HepG2 (cell line): ENCODE data around the gene PKN2.

ENCODE experiments used
- EP300 ChIP-seq, 3 experiments: sonication (generic) in 1 of 3; formaldehyde crosslinking in 1 of 3; IDR thresholded peaks; 2 replicates each; pipeline versions ENCODE4 v1.5.1 to v1.6.1; 2011 to 2020; ENCODE audit warnings: low read depth in 2 of 3, low read length in 2 of 3, borderline replicate concordance in 1 of 3, improper control_type of control experiment in 1 of 3, mild to moderate bottlenecking in 1 of 3, missing genetic modification reagents in 1 of 3, moderate library complexity in 1 of 3
- FOXA1 ChIP-seq, 2 experiments: fragments of 450-650 bp in 1 of 2; sonication (generic) in 1 of 2; formaldehyde crosslinking in 1 of 2; IDR thresholded peaks; 2 replicates each; pipeline versions ENCODE4 v1.4.0 to v1.6.1; 2016 to 2020; ENCODE audit warnings: missing genetic modification reagents in 1 of 2
- JUN ChIP-seq: sonication (generic); formaldehyde crosslinking; IDR thresholded peaks from 2 replicates; pipeline ENCODE4 v1.4.0; 2020; ENCODE audit warnings: mild to moderate bottlenecking, missing genetic modification reagents
- POLR2A ChIP-seq, 2 experiments: IDR thresholded peaks; 2 replicates each; pipeline ENCODE4 v1.6.1; 2011; ENCODE audit warnings: low read depth in 2 of 2, low read length in 2 of 2, mild to moderate bottlenecking in 1 of 2, moderate library complexity in 1 of 2; ENCODE audit not compliant: insufficient read depth in 1 of 2
- POLR2AphosphoS5 ChIP-seq: IDR thresholded peaks from 2 replicates; pipeline ENCODE4 v1.6.1; 2012; ENCODE audit warnings: low read depth, low read length
- TAF1 ChIP-seq: sonication (generic); formaldehyde crosslinking; IDR thresholded peaks from 2 replicates; pipeline ENCODE4 v1.4.0; 2020; ENCODE audit warnings: missing genetic modification reagents
- ZNF33B ChIP-seq: sonication (generic); formaldehyde crosslinking; IDR thresholded peaks from 2 replicates; pipeline ENCODE4 v1.5.1; 2020; ENCODE audit warnings: mild to moderate bottlenecking, missing genetic modification reagents

DNA sequence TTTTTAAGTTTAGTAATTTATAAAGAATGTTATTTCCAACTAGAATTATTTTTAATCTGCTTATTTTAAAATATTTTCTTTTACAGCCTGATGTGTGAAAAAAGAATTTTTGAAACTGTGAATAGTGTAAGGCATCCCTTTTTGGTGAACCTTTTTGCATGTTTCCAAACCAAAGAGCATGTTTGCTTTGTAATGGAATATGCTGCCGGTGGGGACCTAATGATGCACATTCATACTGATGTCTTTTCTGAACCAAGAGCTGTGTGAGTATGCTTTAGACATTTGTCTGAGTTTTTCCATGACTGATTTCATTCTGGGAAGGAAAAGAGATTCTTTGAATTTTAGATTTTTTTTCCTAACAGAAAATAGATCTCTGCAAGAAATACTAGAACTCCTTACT is 129.4 kb downstream of the PKN2 start:
- TF ChIP-seq EP300 (IDR thresholded peaks at IDR 0.05; ENCODE audit: low read depth in 2 of 2, low read length in 2 of 2) (no peak), EP300 (CRISPR knock-in tag; IDR thresholded peaks at IDR 0.05; ENCODE audit: borderline replicate concordance) (no peak), FOXA1 (IDR thresholded peaks at IDR 0.05) (no peak), FOXA1 (CRISPR knock-in tag; IDR thresholded peaks at IDR 0.05) (peak; percentile 48), ZNF33B (no peak), POLR2A (IDR thresholded peaks at IDR 0.05; ENCODE audit: insufficient read depth in 1 of 2, low read depth in 2 of 2, low read length in 2 of 2) (no peak), POLR2AphosphoS5 (no peak), JUN (CRISPR knock-in tag) (no peak), TAF1 (no peak)
